HG03159 (cell line): ENCODE data around the gene SLC10A7.

Experiments used
- ATAC-seq: cut with Tn5 transposase; IDR thresholded peaks from one replicate; pipeline ENCODE4 v1.9.1; 2021; ENCODE audit warnings: mild to moderate bottlenecking, moderate library complexity; ENCODE audit not compliant: unreplicated experiment

The SLC10A7 gene

DNA sequence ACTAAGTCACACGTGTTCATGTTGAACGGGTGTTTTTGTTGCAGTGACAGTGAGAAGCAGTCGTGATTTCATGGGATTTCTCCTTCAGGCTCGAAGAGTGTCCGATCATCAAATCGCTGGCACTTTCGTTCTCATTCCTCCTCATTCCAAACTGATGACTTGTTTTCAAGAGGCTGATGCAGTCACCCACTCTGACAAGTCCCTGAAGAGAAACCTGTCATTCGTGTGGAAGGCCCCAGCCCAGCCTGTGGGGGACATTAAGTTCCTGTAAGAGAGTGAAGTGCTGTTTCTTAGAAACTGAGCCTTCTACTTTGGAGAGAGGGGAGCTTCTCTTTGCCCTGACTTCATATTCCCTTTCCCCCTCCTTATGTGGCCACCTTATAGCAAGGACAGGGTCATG is 299.4 kb downstream of the SLC10A7 start:
- ATAC-seq = no peak

DNA sequence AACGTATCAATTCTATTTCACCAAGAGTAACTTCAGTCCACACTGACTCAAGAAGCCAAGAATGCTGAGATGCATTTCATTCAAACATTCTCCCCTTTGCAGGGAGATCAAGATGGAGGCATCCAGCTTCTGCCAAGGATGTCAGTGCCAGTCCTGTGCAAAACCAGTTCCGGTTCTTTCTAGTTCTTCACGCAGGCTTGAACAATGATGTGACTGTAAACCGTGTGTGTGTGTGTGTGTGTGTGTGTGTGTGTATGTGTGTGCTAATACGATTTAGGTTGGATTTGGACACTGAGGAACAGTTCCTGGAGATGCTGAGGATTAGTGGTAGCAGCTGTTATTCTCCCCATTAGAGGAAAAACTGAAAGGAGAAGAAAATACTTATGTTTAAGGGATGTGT is 307.5 kb downstream of the SLC10A7 start, which contains the start of gene REELD1:
Gene REELD1 (plus strand): TSS at position 301 of the 400 bp plus-strand sequence. CDS start 2,415 bp downstream, outside the sequence.
- ATAC-seq = no peak

DNA sequence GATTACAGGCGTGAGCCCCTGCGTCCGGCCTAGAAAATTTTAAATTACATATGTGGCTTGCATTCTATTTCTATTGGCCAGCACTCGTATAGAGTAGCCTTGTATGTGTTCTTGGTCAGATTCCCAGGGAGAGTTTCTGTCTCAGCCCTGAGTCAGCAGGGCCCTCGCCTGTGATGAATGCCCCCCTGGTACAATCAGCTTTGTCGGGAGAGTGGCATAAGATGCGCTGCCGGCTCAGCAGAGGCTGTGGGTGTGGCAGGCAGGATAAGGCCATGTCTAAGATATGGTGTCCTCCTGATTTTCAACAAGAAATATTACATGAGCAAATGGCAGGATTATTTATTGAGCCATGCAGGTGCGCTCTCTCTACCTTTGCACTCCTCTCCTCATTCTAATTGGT is 309.0 kb downstream of the SLC10A7 start:
- no peak for ATAC-seq

DNA sequence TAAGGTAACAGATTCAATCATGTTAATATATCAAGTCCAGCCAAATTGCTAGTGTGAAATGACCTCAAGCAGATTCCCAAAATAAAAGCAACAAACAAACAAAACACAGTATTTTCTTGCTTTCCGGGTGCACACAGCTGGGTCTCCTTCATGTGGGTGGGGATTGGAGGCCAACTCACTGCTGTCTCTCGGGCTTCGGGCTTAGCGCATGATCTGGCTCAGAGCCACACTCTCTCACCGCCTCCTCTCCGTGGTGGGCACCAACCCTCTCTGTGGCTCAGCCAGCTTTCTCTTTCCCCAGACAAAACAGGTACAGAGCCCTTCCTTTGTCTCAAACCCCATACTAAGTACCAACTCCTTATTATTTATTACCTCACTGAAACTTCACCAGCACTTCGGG is 310.3 kb downstream of the SLC10A7 start:
- no peak for ATAC-seq

DNA sequence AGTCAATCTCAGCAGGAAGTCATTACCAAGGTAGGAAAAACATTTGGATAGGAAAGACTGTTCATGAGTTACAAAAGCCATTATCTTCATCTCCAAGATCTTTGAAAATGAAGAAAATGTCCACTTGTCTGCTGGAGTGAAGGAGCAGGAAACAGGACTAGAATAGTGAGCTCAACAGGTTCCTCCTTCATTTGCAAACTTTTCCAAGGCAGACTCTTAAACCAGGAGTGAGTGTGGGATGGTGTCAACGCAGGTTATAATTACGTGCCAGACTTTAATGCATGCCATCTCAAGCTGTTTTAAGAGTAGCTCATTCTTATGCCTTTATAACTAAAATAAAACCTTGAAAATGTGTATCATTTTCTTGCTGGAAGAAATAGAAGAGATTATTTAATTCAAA is 310.9 kb downstream of the SLC10A7 start:
- ATAC-seq = no peak

DNA sequence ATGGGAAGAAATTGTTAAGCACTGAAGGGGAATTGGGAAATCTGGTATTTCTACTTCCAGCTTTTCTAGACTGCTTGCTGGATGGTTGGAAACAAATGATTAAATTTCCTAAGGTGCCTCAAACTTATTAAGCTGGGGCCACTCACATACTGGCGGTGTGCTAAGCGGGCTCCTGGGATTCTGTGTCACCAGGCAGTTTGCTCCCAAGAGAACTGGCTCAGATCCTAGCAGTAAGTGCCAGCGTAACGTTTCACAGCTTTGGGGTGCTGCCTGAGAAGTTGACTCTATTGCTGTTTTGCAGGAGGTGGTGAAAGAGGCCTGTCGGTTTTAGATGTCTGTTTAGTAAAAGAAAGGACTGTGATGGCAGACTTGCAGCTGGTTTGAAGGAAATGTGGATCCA is 314.3 kb downstream of the SLC10A7 start:
- ATAC-seq = no peak
